Testis (tissue), 2 donors: ENCODE data around the gene SLC25A20.

ENCODE experiments used
- CTCF ChIP-seq, 3 experiments: fragments of 450-650 bp in 2 of 3; fragments of 200-600 bp in 1 of 3; sonication (generic) in 1 of 3; IDR thresholded peaks; one replicate each; pipeline ENCODE4 v1.5.1; 2016 to 2019; ENCODE audit warnings: antibody characterized with exemption in 3 of 3, mild to moderate bottlenecking in 2 of 3, moderate library complexity in 1 of 3
- POLR2A ChIP-seq: fragments of 450-650 bp; IDR thresholded peaks from one replicate; pipeline ENCODE4 v1.6.1; 2017; ENCODE audit warnings: antibody characterized with exemption, mild to moderate bottlenecking, moderate library complexity

- TF ChIP-seq CTCF (IDR thresholded peaks at IDR 0.05): no peak
- no peak for TF ChIP-seq POLR2A
These were observed 16.6 kb upstream of the SLC25A20 start for GRCh38 chr3:48915296-48915695.
